ENCODE measurements around the gene FAM53C.

DNA sequence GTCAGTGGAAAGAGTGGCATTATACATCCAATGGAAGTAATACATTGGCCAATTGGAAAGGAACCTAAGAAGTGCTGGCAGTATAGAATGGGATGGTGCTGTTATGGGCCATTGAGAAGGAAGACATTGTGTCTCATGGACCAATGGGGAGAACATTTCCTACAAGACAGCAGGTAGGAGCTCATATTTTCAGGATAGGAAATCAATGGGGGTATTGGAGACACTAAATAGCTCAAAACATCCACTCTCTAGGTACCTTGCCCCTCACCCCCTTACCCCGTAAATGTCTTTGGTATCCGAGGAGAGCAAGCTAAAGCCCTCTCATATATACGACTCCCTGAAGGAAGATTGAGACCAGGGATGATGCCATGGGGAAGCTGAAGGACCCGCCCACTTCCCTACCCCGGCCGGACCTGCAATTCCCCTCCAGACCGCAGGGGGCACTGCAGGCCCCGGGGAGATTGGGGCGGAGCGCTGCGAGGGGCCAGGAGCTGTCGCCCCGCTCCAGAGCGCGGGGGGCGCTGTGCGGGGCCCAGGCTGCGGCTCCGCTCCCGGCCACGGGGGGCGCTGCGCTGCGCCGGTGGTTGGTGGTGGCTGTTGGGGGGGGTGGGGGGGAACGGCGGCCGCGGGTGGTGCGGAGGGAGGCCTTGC, 14.1 kb downstream of the FAM53C start, which contains the start of gene KDM3B:
- peak; percentile 99 to 100 (median 99) for TF ChIP-seq CTCF (IDR thresholded peaks at IDR 0.05 in 2 of 3, conservative IDR thresholded peaks at IDR 0.05 in 1 of 3; ENCODE audit: control insufficient read depth in 2 of 3, extremely low read depth in 1 of 3, insufficient read depth in 1 of 3, low read depth in 3 of 3, low read length in 3 of 3)
- no peak for TF ChIP-seq EP300 (IDR thresholded peaks at IDR 0.05; ENCODE audit: borderline replicate concordance in 1 of 2, control insufficient read depth in 1 of 2, low read depth in 2 of 2, low read length in 2 of 2)
- 0 out of 3 replicates have a peak, but pooled peaks have one; percentile 60 for TF ChIP-seq POU2F2 (IDR thresholded peaks at IDR 0.05; ENCODE audit: borderline replicate concordance, low read depth, low read length)
- TF ChIP-seq ZNF207 (IDR thresholded peaks at IDR 0.05; ENCODE audit: borderline replicate concordance), result 0 out of 2 replicates have a peak, but pooled peaks have one; percentile 34

Measured in GM12878 (cell line).